ENCODE data around the gene ZNF451.
A peak's percentile ranks its signal among the peaks of the same experiment; 100 is the strongest.

ZNF451 gene

DNA sequence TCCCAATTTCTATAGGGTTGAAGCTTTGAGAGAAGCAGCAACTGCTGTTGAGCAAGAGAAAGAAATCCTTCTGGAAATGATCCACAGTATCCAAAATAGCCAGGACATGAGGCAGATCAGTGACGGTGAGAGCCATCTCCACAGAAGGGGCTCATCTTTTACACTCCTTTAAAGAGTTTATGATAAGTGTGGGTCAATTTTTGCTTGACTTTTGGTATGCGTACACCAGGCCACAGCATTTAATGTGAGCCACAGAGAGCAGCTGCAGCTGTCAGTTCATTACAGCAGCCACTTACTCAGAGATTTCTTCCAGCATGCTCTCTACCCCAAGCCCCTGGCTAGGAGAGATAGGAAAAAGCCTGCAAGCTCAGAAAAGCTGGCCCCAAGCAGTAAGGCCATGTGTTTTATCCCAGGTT, 92.0 kb downstream of the ZNF451 start:
- no peak overlapping the region for H3K4me2 ChIP-seq (ENCODE audit: low read depth, low read length, poor library complexity, severe bottlenecking)
- TF ChIP-seq EZH2phosphoT487 (conservative IDR thresholded peaks at IDR 0.05; ENCODE audit: low read length) (no peak), CTCF (IDR thresholded peaks at IDR 0.05; ENCODE audit: insufficient read depth, low read length, poor library complexity, severe bottlenecking) (no peak)
- H3K36me3 ChIP-seq (ENCODE audit: low read length): peaks cover 58% of the 10 kb centered on the region
- H4K20me1 ChIP-seq (ENCODE audit: low read depth, low read length): peaks cover 27% of the 10 kb centered on the region
- no peaks in the 10 kb centered on the region for H3K27me3 ChIP-seq (ENCODE audit: low read length)
- H3F3A ChIP-seq (ENCODE audit: insufficient read depth): peaks cover 34% of the 10 kb centered on the region
- no peak overlapping the region for H3K9ac ChIP-seq (ENCODE audit: low read length)
- peaks cover 49% of the 10 kb centered on the region for H3K79me2 ChIP-seq (ENCODE audit: insufficient read depth, low read length)
- no peak overlapping the region for H3K4me3 ChIP-seq (ENCODE audit: insufficient read depth, low read length, poor library complexity, severe bottlenecking)
- H3K9me2 ChIP-seq (replicated peaks; ENCODE audit: insufficient read depth, low read length): no peaks in the 10 kb centered on the region
- H3K27ac ChIP-seq (ENCODE audit: low read depth, low read length): no peak overlapping the region
- H3K9me3 ChIP-seq (ENCODE audit: insufficient read depth, low read length): no peaks in the 10 kb centered on the region
- H2AFZ ChIP-seq (ENCODE audit: low read depth, low read length, severe bottlenecking): no peak overlapping the region

GRCh38 chr6:57183336-57183735, 93.3 kb downstream of the ZNF451 start:
- Histone ChIP-seq H3K4me3 (ENCODE audit: insufficient read depth, low read length, poor library complexity, severe bottlenecking) (no peak overlapping the region), H3K4me2 (ENCODE audit: low read depth, low read length, poor library complexity, severe bottlenecking) (no peak overlapping the region), H2AFZ (ENCODE audit: low read depth, low read length, severe bottlenecking) (no peak overlapping the region), H3K36me3 (ENCODE audit: low read length) (peaks cover 71% of the 10 kb centered on the region), H3K9me2 (replicated peaks; ENCODE audit: insufficient read depth, low read length) (no peaks in the 10 kb centered on the region), H3F3A (ENCODE audit: insufficient read depth) (peaks cover 46% of the 10 kb centered on the region), H3K27me3 (ENCODE audit: low read length) (no peaks in the 10 kb centered on the region), H3K79me2 (ENCODE audit: insufficient read depth, low read length) (peaks cover 36% of the 10 kb centered on the region), H4K20me1 (ENCODE audit: low read depth, low read length) (peaks cover 27% of the 10 kb centered on the region), H3K9me3 (ENCODE audit: insufficient read depth, low read length) (no peaks in the 10 kb centered on the region), H3K9ac (ENCODE audit: low read length) (no peak overlapping the region), H3K27ac (ENCODE audit: low read depth, low read length) (no peak overlapping the region)
- TF ChIP-seq CTCF (IDR thresholded peaks at IDR 0.05; ENCODE audit: insufficient read depth, low read length, poor library complexity, severe bottlenecking) (no peak), EZH2phosphoT487 (conservative IDR thresholded peaks at IDR 0.05; ENCODE audit: low read length) (no peak)

DNA sequence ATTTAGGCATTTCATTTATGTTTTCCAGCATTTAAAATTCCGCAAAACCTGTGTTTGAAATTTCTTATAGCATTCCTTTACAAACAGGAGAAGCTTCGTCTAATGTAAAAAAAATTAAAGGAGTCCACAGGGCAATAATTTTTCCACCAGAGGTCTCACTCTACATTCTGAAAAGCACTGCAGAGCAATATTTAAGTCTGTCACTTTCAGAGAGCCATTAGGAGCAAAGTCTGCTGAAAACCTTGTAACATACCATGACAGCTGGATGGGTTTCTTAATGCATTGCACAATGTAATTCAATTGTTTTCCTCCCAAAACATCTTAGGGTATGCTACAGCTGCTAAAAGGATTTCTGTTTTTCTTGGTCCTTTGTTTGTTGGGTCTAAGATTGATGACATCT, 100.2 kb downstream of the ZNF451 start:
- Histone ChIP-seq H4K20me1 (ENCODE audit: low read depth, low read length) (no peaks in the 10 kb centered on the region), H3K9ac (ENCODE audit: low read length) (no peak overlapping the region), H3K4me3 (ENCODE audit: insufficient read depth, low read length, poor library complexity, severe bottlenecking) (no peak overlapping the region), H3K27me3 (ENCODE audit: low read length) (no peaks in the 10 kb centered on the region), H2AFZ (ENCODE audit: low read depth, low read length, severe bottlenecking) (no peak overlapping the region), H3K27ac (ENCODE audit: low read depth, low read length) (no peak overlapping the region), H3K4me2 (ENCODE audit: low read depth, low read length, poor library complexity, severe bottlenecking) (no peak overlapping the region), H3K36me3 (ENCODE audit: low read length) (peaks cover 65% of the 10 kb centered on the region), H3K79me2 (ENCODE audit: insufficient read depth, low read length) (no peaks in the 10 kb centered on the region; the same call in 1 of the 2 replicates), H3K9me3 (ENCODE audit: insufficient read depth, low read length) (no peaks in the 10 kb centered on the region), H3F3A (ENCODE audit: insufficient read depth) (peaks cover 36% of the 10 kb centered on the region), H3K9me2 (replicated peaks; ENCODE audit: insufficient read depth, low read length) (no peaks in the 10 kb centered on the region)
- peak; percentile 35 for TF ChIP-seq CTCF (IDR thresholded peaks at IDR 0.05; ENCODE audit: insufficient read depth, low read length, poor library complexity, severe bottlenecking)
- no peak for TF ChIP-seq EZH2phosphoT487 (conservative IDR thresholded peaks at IDR 0.05; ENCODE audit: low read length)

All from SU-DHL-6 (cell line).